Activated T-cell treated with anti-CD3 and anti-CD28 coated beads, Interleukin-2, amount 50 U/mL, for 72 hours (primary cell): ENCODE results near the gene ATP5MG. TPM values are rescaled to one million over a fixed set of nuclear protein-coding genes. Genes with fewer than 3 reads are reported as not detected.
A peak's percentile ranks its signal among the peaks of the same experiment; 100 is the strongest.

ENCODE experiments used
- ATAC-seq, 2 donors: fragments of 150-1000 bp; cut with Tn5 transposase; replicated peaks in 1 of 2; 2 replicates each; pipeline ENCODE4 v1.10.0; 2021; ENCODE audit warnings: moderate library complexity in 2 of 2, mild to moderate bottlenecking in 1 of 2
- DNase-seq, 2 donors: peaks; one replicate each; pipeline ENCODE4 v3.0.0; 2021 to 2022; ENCODE audit warnings: mixed read lengths in 1 of 2
- H3K27ac Mint-ChIP-seq: one replicate; pipeline ENCODE4 v1.8.0; 2022; ENCODE audit warnings: mild to moderate bottlenecking, moderate library complexity, mixed read lengths
- H3K27me3 Mint-ChIP-seq: one replicate; pipeline ENCODE4 v1.8.0; 2022; ENCODE audit warnings: low read depth, mixed read lengths
- H3K36me3 Mint-ChIP-seq, 2 donors: one replicate each; pipeline ENCODE4 v1.8.0; 2022; ENCODE audit warnings: mixed read lengths in 2 of 2, mild to moderate bottlenecking in 1 of 2; ENCODE audit not compliant: insufficient read depth in 2 of 2
- H3K4me1 Mint-ChIP-seq: one replicate; pipeline ENCODE4 v1.8.0; 2022; ENCODE audit warnings: low read depth, mixed read lengths
- H3K4me3 Mint-ChIP-seq, 2 donors: one replicate each; pipeline ENCODE4 v1.8.0; 2022; ENCODE audit warnings: mild to moderate bottlenecking in 2 of 2, mixed read lengths in 2 of 2, moderate library complexity in 2 of 2
- H3K9me3 Mint-ChIP-seq, 2 donors: one replicate each; pipeline ENCODE4 v1.8.0; 2022; ENCODE audit warnings: mixed read lengths in 2 of 2
- total RNA-seq, 2 donors: library from RNA; stranded (reverse); gene quantifications; one replicate each; pipeline ENCODE4 v1.2.3, GENCODE V29; 2022

Gene ATP5MG
- total RNA-seq, result 100 to 1,000 TPM; 176 to 225 TPM

GRCh38 chr11:118401151-118401879 is at the start of gene ATP5MG:
ATP5MG (plus strand) TSS chr11:118401606; CDS start chr11:118401666, 60 bp downstream.
- Mint-ChIP-seq H3K4me1 (peaks cover 83% of the 10 kb centered on the region), H3K27ac (peak within 1 kb of the TSS; percentile 100), H3K36me3 (peaks cover 6 to 13% of the 10 kb centered on the region in 2 donors), H3K27me3 (no peaks in the 10 kb centered on the region), H3K9me3 (no peaks in the 10 kb centered on the region), H3K4me3 (peak within 1 kb of the TSS; percentile 96 to 98)
- ATAC-seq (peak; percentile 67 to 69), DNase-seq (peak; percentile 92 to 94)

DNA sequence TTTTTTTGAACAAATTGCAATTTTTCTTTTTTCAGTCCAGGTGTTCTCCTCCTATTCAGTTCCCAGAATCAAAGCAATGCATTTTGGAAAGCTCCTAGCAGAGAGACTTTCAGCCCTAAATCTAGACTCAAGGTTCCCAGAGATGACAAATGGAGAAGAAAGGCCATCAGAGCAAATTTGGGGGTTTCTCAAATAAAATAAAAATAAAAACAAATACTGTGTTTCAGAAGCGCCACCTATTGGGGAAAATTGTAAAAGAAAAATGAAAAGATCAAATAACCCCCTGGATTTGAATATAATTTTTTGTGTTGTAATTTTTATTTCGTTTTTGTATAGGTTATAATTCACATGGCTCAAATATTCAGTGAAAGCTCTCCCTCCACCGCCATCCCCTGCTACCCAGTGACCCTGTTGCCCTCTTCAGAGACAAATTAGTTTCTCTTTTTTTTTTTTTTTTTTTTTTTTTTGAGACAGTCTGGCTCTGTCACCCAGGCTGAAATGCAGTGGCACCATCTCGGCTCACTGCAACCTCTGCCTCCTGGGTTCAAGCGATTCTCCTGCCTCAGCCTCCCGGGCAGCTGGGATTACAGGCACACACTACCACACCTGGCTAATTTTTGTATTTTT is 48.2 kb upstream of the ATP5MG start:
- DNase-seq (no peak), ATAC-seq (no peak)
- Mint-ChIP-seq H3K27me3 (no peaks in the 10 kb centered on the region), H3K9me3 (no peaks in the 10 kb centered on the region), H3K4me1 (peaks cover 35% of the 10 kb centered on the region), H3K36me3 (peaks cover 11 to 37% of the 10 kb centered on the region in 2 donors), H3K4me3 (no peak overlapping the region), H3K27ac (peak overlapping the region; percentile 67)

DNA sequence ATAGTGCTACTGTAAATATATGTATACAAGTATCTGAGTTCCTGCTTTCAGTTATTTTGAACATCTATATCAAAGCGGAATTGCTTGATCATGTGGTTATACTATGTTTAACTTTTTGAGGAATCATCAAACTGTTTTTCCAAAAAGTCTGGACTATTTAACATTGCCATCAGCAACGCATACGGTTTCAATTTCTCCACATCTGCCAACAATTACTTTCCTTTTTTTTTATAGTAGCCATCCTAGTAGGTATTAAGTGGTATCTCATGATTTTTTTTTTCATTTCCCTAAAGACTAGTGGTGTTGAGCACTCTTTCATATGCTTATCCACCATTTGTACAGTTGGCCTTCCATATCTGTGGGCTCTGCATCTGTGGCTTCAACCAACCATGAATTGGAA is 43.3 kb upstream of the ATP5MG start:
- no peak for DNase-seq
- H3K36me3 Mint-ChIP-seq, result peaks cover 5 to 9% of the 10 kb centered on the region in 2 donors

GRCh38 chr11:118359295-118359958 is 42.0 kb upstream of the ATP5MG start, which contains the start of gene UBE4A:
UBE4A (plus strand) TSS chr11:118359600; CDS start chr11:118365081, 5,481 bp downstream.
- no peaks in the 10 kb centered on the region for H3K9me3 Mint-ChIP-seq
- peaks cover 54% of the 10 kb centered on the region for H3K4me1 Mint-ChIP-seq
- peaks cover 3 to 5% of the 10 kb centered on the region in 2 donors for H3K36me3 Mint-ChIP-seq
- H3K27me3 Mint-ChIP-seq, result no peaks in the 10 kb centered on the region
- H3K27ac Mint-ChIP-seq, result peak within 1 kb of the TSS; percentile 95
- DNase-seq, result peak; percentile 97 to 98
- peak within 1 kb of the TSS; percentile 93 to 95 for H3K4me3 Mint-ChIP-seq
- ATAC-seq, result peak; percentile 98

More for the DNA sequence above, 43.3 kb upstream of the ATP5MG start:
- H3K27me3 Mint-ChIP-seq, result no peaks in the 10 kb centered on the region
- no peak overlapping the region for H3K4me3 Mint-ChIP-seq
- ATAC-seq, result no peak
- peaks cover 55% of the 10 kb centered on the region for H3K4me1 Mint-ChIP-seq
- no peaks in the 10 kb centered on the region for H3K9me3 Mint-ChIP-seq
- peak overlapping the region; percentile 95 for H3K27ac Mint-ChIP-seq

- Mint-ChIP-seq H3K4me3 (no peak overlapping the region), H3K27me3 (no peaks in the 10 kb centered on the region), H3K27ac (peak overlapping the region; percentile 79), H3K4me1 (peaks cover 37% of the 10 kb centered on the region), H3K9me3 (no peaks in the 10 kb centered on the region), H3K36me3 (peaks cover 4 to 29% of the 10 kb centered on the region in 2 donors)
- DNase-seq, result no peak
- ATAC-seq, result no peak
These were observed 36.3 kb upstream of the ATP5MG start for GRCh38 chr11:118364956-118365615.

DNA sequence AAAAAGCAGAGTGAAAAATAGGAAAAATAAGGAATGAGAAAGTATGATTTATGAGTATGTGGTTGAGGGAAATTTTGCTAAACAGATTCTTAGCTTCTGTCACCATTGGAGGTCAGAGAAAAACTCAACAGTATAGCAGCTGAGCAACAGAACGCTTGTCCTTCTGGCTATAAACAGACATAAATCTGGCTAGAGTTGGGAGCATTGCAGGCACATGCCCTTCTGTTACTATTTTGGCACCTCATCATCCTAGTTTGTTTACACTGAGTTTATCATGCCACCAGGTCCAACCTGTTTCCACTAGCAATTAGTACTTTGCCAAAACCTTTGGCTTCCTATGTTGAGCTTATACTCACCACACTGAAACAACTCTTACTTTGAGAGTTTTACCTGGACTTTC is 35.1 kb upstream of the ATP5MG start:
- no peak overlapping the region for H3K4me3 Mint-ChIP-seq
- DNase-seq (no peak), ATAC-seq (no peak)
- peak overlapping the region; percentile 77 for H3K27ac Mint-ChIP-seq
- H3K9me3 Mint-ChIP-seq, result no peaks in the 10 kb centered on the region
- H3K4me1 Mint-ChIP-seq, result peaks cover 25% of the 10 kb centered on the region
- no peaks in the 10 kb centered on the region for H3K27me3 Mint-ChIP-seq
- peaks cover 4 to 34% of the 10 kb centered on the region in 2 donors for H3K36me3 Mint-ChIP-seq

DNA sequence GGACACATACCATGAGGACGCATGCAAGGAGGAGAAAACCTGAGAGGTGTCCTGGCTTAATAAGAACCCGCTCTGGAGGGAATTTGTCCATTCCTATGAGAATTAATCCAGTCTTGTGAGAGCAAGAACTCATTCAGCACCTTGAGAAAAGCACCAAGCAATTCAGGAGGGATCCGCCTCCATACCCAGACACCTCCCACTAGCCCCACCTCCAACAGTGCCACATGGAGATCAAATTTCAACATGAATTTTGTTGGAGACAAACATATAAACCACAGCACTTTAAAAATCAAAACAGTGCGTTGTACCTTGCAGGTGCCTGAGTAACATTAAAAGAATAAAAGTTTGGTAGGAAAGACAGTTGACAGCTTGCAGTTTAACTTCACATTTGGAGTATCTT is 30.6 kb upstream of the ATP5MG start:
- no peak overlapping the region for H3K27ac Mint-ChIP-seq
- ATAC-seq (no peak), DNase-seq (no peak)
- H3K27me3 Mint-ChIP-seq, result no peaks in the 10 kb centered on the region
- peaks cover 5 to 55% of the 10 kb centered on the region in 2 donors for H3K36me3 Mint-ChIP-seq
- no peaks in the 10 kb centered on the region for H3K9me3 Mint-ChIP-seq
- H3K4me1 Mint-ChIP-seq, result peaks cover 5% of the 10 kb centered on the region
- H3K4me3 Mint-ChIP-seq, result no peak overlapping the region

- Mint-ChIP-seq H3K36me3 (peaks cover 5 to 46% of the 10 kb centered on the region in 2 donors), H3K27me3 (no peaks in the 10 kb centered on the region), H3K9me3 (no peaks in the 10 kb centered on the region), H3K27ac (peak overlapping the region; percentile 48), H3K4me3 (no peak overlapping the region), H3K4me1 (peaks cover 7% of the 10 kb centered on the region)
- ATAC-seq (no peak), DNase-seq (no peak)
These were observed 28.1 kb upstream of the ATP5MG start for GRCh38 chr11:118373263-118373662.

GRCh38 chr11:118373871-118374270 is 27.5 kb upstream of the ATP5MG start:
- H3K4me3 Mint-ChIP-seq, result no peak overlapping the region
- no peaks in the 10 kb centered on the region for H3K27me3 Mint-ChIP-seq
- H3K9me3 Mint-ChIP-seq, result no peaks in the 10 kb centered on the region
- H3K36me3 Mint-ChIP-seq, result peaks cover 3 to 41% of the 10 kb centered on the region in 2 donors
- ATAC-seq (no peak), DNase-seq (no peak)
- H3K27ac Mint-ChIP-seq, result peak overlapping the region; percentile 10
- H3K4me1 Mint-ChIP-seq, result peaks cover 7% of the 10 kb centered on the region

DNA sequence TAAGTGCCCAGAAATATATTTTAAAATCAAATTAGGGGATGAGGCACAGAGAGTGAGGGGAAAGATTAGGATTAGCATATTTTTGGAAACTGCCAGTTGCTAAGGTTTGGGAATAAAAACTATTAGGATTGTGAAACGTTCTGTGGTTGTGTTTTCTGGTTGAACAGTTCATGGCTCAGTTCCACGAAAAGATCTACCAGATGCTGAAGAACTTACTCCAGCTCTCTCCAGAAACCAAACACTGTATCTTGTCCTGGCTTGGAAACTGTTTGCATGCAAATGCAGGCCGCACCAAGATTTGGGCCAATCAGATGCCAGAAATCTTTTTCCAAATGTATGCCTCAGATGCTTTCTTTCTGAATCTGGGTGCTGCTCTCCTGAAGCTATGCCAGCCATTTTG is 26.7 kb upstream of the ATP5MG start:
- peak overlapping the region; percentile 96 for H3K27ac Mint-ChIP-seq
- H3K4me3 Mint-ChIP-seq, result no peak overlapping the region

GRCh38 chr11:118375978-118376377 is 25.4 kb upstream of the ATP5MG start:
- Mint-ChIP-seq H3K27ac (peak overlapping the region; percentile 96), H3K4me1 (peaks cover 7% of the 10 kb centered on the region), H3K27me3 (no peaks in the 10 kb centered on the region), H3K4me3 (no peak overlapping the region), H3K9me3 (no peaks in the 10 kb centered on the region), H3K36me3 (peaks cover 3 to 36% of the 10 kb centered on the region in 2 donors)
- ATAC-seq (no peak), DNase-seq (no peak)

More for the DNA sequence above, 26.7 kb upstream of the ATP5MG start:
- ATAC-seq (no peak), DNase-seq (no peak)
- Mint-ChIP-seq H3K4me1 (peaks cover 7% of the 10 kb centered on the region), H3K27me3 (no peaks in the 10 kb centered on the region), H3K9me3 (no peaks in the 10 kb centered on the region), H3K36me3 (peaks cover 3 to 35% of the 10 kb centered on the region in 2 donors)

DNA sequence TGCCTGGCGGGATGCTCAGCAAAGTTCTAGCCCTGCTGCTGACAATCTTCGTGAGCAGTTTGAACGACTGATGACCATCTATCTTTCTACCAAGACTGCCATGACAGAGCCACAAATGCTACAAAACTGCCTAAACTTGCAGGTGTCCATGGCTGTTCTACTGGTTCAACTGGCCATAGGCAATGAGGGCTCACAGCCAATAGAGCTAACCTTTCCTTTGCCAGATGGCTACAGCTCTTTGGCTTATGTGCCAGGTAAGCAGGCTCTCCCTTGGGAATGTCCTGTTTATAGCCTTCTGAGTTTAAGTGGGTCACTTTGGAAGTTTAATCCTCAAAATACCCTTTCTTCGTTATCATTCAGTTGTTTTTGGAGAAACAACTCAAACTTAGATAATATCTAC is 21.9 kb upstream of the ATP5MG start:
- Mint-ChIP-seq H3K4me3 (no peak overlapping the region), H3K36me3 (peaks cover 5 to 31% of the 10 kb centered on the region in 2 donors), H3K4me1 (peaks cover 7% of the 10 kb centered on the region), H3K27me3 (no peaks in the 10 kb centered on the region), H3K9me3 (no peaks in the 10 kb centered on the region), H3K27ac (peak overlapping the region; percentile 10)
- DNase-seq (no peak), ATAC-seq (no peak)
